H1 (cell line): Measurements from ENCODE around the gene RPS25. TPM values are rescaled to one million over a fixed set of nuclear protein-coding genes. Genes with fewer than 3 reads are reported as not detected.

Experiments used
- polyA plus RNA-seq, 7 experiments: library from polyadenylated mRNA; depleted of rRNA in 3 of 7; stranded (reverse) in 5 of 7; unstranded in 2 of 7; fragments of >200 nt in 5 of 7; fragments of 200-250 nt in 2 of 7; gene quantifications; 1 replicate in 5 of 7; 2 replicates in 1 of 7; 4 replicates in 1 of 7; pipeline versions ENCODE4 v1.2.1 to v1.2.3, GENCODE V29; 2011 to 2013; ENCODE audit warnings: missing spikeins in 2 of 7, mixed read lengths in 2 of 7
- total RNA-seq: library from RNA; stranded (reverse); fragmentation: NEBNext Ultra II Directional; extraction: Animal tissue kit (Norgen Biotek cat#: 25700); gene quantifications from 2 replicates; pipeline ENCODE4 v1.2.1, GENCODE V29; 2021
- TF ChIP-seq, protein P1 (sequence below): fragments of 300-600 bp; sonication (generic); IDR thresholded peaks from 2 replicates; pipeline ENCODE4 v1.7.1; 2012; ENCODE audit warnings: low read length, moderate library complexity, mild to moderate bottlenecking, inconsistent platforms; ENCODE audit not compliant: insufficient replicate concordance

RPS25 gene
- total and polyA plus RNA-seq, 2 of the 8 experiments (the other 6 are each of a cell fraction or from before 2014, with no cell fraction given): 1,525 to 1,643 TPM

DNA sequence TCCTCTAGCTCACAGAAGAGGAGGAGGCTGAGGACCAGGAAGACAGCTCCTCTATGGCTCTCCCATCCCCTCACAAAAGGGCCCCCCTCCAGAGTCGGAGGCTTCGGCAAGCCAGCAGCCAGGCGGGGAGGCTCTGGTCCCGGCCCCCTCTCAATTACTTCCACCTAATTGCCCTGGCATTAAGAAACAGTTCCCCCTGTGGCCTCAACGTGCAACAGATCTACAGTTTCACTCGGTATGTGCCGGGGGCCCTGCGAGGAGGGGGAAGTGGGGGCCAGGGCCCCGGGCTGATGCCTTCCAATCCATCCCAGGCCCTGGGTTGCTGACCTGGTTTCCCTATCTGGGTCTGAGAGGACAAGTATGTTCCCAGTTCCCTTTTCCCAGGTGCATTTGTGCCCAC lies 38.7 kb downstream of the RPS25 start (continued):
- TF ChIP-seq, protein P1, sequence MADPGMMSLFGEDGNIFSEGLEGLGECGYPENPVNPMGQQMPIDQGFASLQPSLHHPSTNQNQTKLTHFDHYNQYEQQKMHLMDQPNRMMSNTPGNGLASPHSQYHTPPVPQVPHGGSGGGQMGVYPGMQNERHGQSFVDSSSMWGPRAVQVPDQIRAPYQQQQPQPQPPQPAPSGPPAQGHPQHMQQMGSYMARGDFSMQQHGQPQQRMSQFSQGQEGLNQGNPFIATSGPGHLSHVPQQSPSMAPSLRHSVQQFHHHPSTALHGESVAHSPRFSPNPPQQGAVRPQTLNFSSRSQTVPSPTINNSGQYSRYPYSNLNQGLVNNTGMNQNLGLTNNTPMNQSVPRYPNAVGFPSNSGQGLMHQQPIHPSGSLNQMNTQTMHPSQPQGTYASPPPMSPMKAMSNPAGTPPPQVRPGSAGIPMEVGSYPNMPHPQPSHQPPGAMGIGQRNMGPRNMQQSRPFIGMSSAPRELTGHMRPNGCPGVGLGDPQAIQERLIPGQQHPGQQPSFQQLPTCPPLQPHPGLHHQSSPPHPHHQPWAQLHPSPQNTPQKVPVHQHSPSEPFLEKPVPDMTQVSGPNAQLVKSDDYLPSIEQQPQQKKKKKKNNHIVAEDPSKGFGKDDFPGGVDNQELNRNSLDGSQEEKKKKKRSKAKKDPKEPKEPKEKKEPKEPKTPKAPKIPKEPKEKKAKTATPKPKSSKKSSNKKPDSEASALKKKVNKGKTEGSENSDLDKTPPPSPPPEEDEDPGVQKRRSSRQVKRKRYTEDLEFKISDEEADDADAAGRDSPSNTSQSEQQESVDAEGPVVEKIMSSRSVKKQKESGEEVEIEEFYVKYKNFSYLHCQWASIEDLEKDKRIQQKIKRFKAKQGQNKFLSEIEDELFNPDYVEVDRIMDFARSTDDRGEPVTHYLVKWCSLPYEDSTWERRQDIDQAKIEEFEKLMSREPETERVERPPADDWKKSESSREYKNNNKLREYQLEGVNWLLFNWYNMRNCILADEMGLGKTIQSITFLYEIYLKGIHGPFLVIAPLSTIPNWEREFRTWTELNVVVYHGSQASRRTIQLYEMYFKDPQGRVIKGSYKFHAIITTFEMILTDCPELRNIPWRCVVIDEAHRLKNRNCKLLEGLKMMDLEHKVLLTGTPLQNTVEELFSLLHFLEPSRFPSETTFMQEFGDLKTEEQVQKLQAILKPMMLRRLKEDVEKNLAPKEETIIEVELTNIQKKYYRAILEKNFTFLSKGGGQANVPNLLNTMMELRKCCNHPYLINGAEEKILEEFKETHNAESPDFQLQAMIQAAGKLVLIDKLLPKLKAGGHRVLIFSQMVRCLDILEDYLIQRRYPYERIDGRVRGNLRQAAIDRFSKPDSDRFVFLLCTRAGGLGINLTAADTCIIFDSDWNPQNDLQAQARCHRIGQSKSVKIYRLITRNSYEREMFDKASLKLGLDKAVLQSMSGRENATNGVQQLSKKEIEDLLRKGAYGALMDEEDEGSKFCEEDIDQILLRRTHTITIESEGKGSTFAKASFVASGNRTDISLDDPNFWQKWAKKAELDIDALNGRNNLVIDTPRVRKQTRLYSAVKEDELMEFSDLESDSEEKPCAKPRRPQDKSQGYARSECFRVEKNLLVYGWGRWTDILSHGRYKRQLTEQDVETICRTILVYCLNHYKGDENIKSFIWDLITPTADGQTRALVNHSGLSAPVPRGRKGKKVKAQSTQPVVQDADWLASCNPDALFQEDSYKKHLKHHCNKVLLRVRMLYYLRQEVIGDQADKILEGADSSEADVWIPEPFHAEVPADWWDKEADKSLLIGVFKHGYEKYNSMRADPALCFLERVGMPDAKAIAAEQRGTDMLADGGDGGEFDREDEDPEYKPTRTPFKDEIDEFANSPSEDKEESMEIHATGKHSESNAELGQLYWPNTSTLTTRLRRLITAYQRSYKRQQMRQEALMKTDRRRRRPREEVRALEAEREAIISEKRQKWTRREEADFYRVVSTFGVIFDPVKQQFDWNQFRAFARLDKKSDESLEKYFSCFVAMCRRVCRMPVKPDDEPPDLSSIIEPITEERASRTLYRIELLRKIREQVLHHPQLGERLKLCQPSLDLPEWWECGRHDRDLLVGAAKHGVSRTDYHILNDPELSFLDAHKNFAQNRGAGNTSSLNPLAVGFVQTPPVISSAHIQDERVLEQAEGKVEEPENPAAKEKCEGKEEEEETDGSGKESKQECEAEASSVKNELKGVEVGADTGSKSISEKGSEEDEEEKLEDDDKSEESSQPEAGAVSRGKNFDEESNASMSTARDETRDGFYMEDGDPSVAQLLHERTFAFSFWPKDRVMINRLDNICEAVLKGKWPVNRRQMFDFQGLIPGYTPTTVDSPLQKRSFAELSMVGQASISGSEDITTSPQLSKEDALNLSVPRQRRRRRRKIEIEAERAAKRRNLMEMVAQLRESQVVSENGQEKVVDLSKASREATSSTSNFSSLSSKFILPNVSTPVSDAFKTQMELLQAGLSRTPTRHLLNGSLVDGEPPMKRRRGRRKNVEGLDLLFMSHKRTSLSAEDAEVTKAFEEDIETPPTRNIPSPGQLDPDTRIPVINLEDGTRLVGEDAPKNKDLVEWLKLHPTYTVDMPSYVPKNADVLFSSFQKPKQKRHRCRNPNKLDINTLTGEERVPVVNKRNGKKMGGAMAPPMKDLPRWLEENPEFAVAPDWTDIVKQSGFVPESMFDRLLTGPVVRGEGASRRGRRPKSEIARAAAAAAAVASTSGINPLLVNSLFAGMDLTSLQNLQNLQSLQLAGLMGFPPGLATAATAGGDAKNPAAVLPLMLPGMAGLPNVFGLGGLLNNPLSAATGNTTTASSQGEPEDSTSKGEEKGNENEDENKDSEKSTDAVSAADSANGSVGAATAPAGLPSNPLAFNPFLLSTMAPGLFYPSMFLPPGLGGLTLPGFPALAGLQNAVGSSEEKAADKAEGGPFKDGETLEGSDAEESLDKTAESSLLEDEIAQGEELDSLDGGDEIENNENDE: no peak
